Lung microvascular endothelial cell (primary cell): ENCODE results near the gene CREB3L1. TPM values are rescaled to one million over a fixed set of nuclear protein-coding genes. Genes with fewer than 3 reads are reported as not detected.

Source experiments
- DNase-seq, 2 donors: peaks; one replicate each; pipeline versions ENCODE4 v3.0.0 to v3.0.0-alpha.2; 2010; ENCODE audit warnings: low read depth in 2 of 2
- total RNA-seq: library from RNA; depleted of rRNA; stranded (reverse); fragments of >200 nt; gene quantifications from 2 replicates; pipeline ENCODE4 v1.2.1, GENCODE V29; 2014

CREB3L1 gene
- total RNA-seq: under 0.01 and 0.20 TPM in 2 replicates

GRCh38 chr11:46277622-46278386 is at the start of gene CREB3L1:
Gene CREB3L1 (plus strand): TSS chr11:46277662. CDS start chr11:46278112, 450 bp downstream.
- no peak for DNase-seq

GRCh38 chr11:46229230-46229629 is 48.2 kb upstream of the CREB3L1 start:
- DNase-seq: no peak

- no peak for DNase-seq
Measured at GRCh38 chr11:46234311-46234710, 43.2 kb upstream of the CREB3L1 start.

- DNase-seq: no peak
Measured at GRCh38 chr11:46235777-46236688, 41.4 kb upstream of the CREB3L1 start.

- no peak for DNase-seq
Measured at GRCh38 chr11:46236918-46237247, 40.6 kb upstream of the CREB3L1 start.

- DNase-seq: peak; percentile 29 to 87
Measured at GRCh38 chr11:46237248-46238077, 40.0 kb upstream of the CREB3L1 start.

GRCh38 chr11:46238078-46238966 is 39.1 kb upstream of the CREB3L1 start:
- peak; percentile 57 to 76 for DNase-seq

GRCh38 chr11:46238967-46239800 is 38.3 kb upstream of the CREB3L1 start:
- peak; percentile 79 to 84 for DNase-seq

GRCh38 chr11:46239801-46240061 is 37.7 kb upstream of the CREB3L1 start:
- no peak for DNase-seq

GRCh38 chr11:46240371-46240770 is 37.1 kb upstream of the CREB3L1 start:
- DNase-seq: no peak

- DNase-seq: no peak
Measured at GRCh38 chr11:46240861-46241260, 36.6 kb upstream of the CREB3L1 start.

- no peak for DNase-seq
Measured at GRCh38 chr11:46242041-46242951, 35.2 kb upstream of the CREB3L1 start.

- DNase-seq: peak; percentile 89 to 90
Measured at GRCh38 chr11:46242952-46243795, 34.3 kb upstream of the CREB3L1 start.

GRCh38 chr11:46243796-46244109 is 33.7 kb upstream of the CREB3L1 start:
- DNase-seq: no peak

- no peak for DNase-seq
Measured at GRCh38 chr11:46246521-46246920, 30.9 kb upstream of the CREB3L1 start.

GRCh38 chr11:46247090-46247489 is 30.4 kb upstream of the CREB3L1 start:
- no peak for DNase-seq

GRCh38 chr11:46247659-46248058 is 29.8 kb upstream of the CREB3L1 start:
- peak; percentile 63 to 84 for DNase-seq
